Purkinje cell (primary cell): ENCODE data around the gene SERPINB13. TPM values are rescaled to one million over a fixed set of nuclear protein-coding genes. Genes with fewer than 3 reads are reported as not detected.

Experiments used
- polyA plus RNA-seq: library from polyadenylated mRNA; unstranded; fragments of >200 nt; fragmentation: Nextera tagmentation; gene quantifications from 2 replicates; pipeline ENCODE4 v1.2.1, GENCODE V29; 2014

SERPINB13 gene, protein sequence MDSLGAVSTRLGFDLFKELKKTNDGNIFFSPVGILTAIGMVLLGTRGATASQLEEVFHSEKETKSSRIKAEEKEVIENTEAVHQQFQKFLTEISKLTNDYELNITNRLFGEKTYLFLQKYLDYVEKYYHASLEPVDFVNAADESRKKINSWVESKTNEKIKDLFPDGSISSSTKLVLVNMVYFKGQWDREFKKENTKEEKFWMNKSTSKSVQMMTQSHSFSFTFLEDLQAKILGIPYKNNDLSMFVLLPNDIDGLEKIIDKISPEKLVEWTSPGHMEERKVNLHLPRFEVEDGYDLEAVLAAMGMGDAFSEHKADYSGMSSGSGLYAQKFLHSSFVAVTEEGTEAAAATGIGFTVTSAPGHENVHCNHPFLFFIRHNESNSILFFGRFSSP
- not detected in 2 replicates for polyA plus RNA-seq

GRCh38 chr18:63586966-63587365 is at the start of gene SERPINB13:
Gene SERPINB13, plus strand, starts transcription at chr18:63587343. Its CDS starts 1,325 bp downstream, at chr18:63588668.

DNA sequence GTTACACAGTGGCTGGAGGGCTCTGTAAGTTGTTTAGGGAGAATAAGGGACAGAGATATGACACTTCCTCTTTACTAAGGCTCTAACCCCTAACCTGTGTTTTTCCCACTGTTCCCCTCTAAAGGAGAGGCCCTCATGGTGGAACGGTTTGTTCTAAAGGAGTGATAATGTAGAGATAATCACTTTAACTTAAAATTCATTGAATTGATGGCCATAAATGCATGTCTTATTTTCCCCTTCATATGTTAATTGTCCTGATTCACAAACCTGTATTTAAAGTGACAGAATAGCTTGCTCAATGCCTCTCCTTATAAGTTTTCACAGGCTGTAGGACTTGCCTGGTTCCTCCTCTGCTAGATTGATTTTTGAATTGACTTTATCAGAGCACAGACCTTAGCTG is 45.1 kb upstream of the SERPINB13 start, which contains the start of gene SERPINB12:
SERPINB12 (plus strand) TSS at position 301 of the 400 bp plus-strand sequence. CDS start 13,791 bp downstream, outside the sequence.

DNA sequence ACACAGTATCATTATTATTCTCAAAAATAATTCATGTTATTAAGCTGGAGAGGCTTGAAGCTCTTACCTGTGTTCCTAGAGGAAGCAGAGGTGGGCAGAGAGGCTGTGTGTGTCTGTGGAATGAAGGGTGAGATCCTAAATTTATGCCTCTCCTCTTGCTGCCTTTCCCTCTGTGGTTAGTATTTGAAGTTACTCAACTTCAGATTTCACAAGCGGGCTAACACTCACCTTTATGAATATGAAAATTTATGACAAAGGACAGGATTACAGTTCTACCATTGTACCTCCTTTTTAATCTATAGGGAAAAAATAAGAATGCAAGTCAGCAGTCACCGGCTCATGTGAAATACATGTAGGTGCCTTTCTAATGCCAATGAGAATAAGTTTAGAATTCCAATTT is 57.0 kb downstream of the SERPINB13 start, which contains the start of gene SERPINB4:
SERPINB4 (minus strand) TSS at position 115 of the 400 bp plus-strand sequence. CDS start 679 bp downstream, outside the sequence.

Other genes starting within 250 kb of the SERPINB13 start
- 56.2 and 84.2 TPM in 2 replicates for gene KDSR, start 220.1 kb upstream of the SERPINB13 start, polyA plus RNA-seq
- gene VPS4B, start 164.9 kb upstream of the SERPINB13 start, polyA plus RNA-seq: 54.3 and 55.8 TPM in 2 replicates
- gene SERPINB5, start 110.4 kb upstream of the SERPINB13 start, polyA plus RNA-seq: not detected in 2 replicates
- gene SERPINB12, start 45.0 kb upstream of the SERPINB13 start, polyA plus RNA-seq: not detected in 2 replicates
- gene SERPINB4, start 56.9 kb downstream of the SERPINB13 start, polyA plus RNA-seq: 0.55 TPM in 1 of 2 replicates, not detected in the other
- gene SERPINB3, start 74.5 kb downstream of the SERPINB13 start, polyA plus RNA-seq: not detected in 2 replicates
- 1.2 TPM in 1 of 2 replicates, not detected in the other for gene SERPINB11, start 115.6 kb downstream of the SERPINB13 start, polyA plus RNA-seq
- gene SERPINB7, start 188.1 kb downstream of the SERPINB13 start, polyA plus RNA-seq: not detected in 2 replicates